Measurements from ENCODE around the gene USP2. TPM values are rescaled to one million over a fixed set of nuclear protein-coding genes. Genes with fewer than 3 reads are reported as not detected.

USP2 gene
- 1.1 and 11.3 TPM in 2 replicates for total RNA-seq

GRCh38 chr11:119381181-119381988, at the start of gene USP2:
Gene USP2, minus strand, starts transcription at chr11:119381690. Its CDS starts 8,210 bp downstream, at chr11:119373480.

GRCh38 chr11:119422809-119423508, 41.5 kb upstream of the USP2 start, which contains the start of gene THY1:
Gene THY1, minus strand, starts transcription at chr11:119423172. Its CDS starts 2,267 bp downstream, at chr11:119420905.

GRCh38 chr11:119346605-119347004, 34.9 kb downstream of the USP2 start, which contains the start of gene MFRP:
Gene MFRP, minus strand, starts transcription at chr11:119346705. Its CDS starts 192 bp downstream, at chr11:119346513.

DNA sequence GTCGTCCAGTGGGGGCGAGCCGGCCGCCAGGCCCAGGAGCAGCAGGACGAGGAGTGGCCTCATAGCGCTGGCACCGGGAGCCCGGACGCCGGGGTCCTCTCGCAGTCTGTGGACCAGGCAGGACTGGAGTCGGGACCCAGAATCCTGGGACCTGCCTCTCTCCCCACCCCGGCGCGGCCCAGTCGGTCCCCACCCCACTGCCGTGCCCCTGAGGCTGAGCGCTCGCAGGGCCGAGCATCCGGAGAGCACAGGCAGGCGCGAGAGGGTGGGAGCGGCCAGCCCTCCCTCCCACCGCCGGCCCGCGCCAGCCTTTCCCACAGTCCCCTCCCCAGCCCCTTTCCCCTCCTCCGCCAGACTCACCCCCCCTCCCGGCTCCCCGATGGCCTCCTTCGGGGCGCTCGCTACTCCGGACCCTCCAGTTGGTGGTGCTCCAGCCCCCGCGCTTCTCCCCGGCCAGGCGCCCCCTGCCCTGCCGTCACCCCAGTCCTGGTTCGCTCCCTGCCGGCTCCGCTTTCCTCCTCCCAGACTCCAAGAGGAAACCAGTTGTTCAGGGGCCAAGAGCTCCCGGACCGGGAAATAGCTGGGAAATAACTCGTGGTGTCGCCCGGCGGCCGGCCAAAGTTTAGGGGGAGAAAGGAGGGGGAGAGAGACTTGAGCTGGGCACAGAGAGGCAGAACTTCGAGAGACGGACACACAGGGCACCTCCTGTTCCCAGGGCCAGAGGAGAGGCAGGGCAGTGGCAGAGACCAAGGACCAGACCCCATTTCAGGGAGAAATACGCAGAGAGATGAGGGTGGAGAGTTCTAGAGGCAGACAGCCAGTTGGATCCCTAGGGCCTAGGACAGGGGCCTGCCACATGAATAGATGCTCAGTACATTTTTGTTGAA, 40.9 kb downstream of the USP2 start, which contains the start of gene C1QTNF5:
Gene C1QTNF5 (minus strand): TSS at position 549 of the 887 bp plus-strand sequence. CDS start 486 bp downstream, at position 63.

GRCh38 chr11:119334174-119334930, 47.1 kb downstream of the USP2 start, which contains the start of gene RNF26:
Gene RNF26, plus strand, starts transcription at chr11:119334527. Its CDS starts 596 bp downstream, at chr11:119335123.

DNA sequence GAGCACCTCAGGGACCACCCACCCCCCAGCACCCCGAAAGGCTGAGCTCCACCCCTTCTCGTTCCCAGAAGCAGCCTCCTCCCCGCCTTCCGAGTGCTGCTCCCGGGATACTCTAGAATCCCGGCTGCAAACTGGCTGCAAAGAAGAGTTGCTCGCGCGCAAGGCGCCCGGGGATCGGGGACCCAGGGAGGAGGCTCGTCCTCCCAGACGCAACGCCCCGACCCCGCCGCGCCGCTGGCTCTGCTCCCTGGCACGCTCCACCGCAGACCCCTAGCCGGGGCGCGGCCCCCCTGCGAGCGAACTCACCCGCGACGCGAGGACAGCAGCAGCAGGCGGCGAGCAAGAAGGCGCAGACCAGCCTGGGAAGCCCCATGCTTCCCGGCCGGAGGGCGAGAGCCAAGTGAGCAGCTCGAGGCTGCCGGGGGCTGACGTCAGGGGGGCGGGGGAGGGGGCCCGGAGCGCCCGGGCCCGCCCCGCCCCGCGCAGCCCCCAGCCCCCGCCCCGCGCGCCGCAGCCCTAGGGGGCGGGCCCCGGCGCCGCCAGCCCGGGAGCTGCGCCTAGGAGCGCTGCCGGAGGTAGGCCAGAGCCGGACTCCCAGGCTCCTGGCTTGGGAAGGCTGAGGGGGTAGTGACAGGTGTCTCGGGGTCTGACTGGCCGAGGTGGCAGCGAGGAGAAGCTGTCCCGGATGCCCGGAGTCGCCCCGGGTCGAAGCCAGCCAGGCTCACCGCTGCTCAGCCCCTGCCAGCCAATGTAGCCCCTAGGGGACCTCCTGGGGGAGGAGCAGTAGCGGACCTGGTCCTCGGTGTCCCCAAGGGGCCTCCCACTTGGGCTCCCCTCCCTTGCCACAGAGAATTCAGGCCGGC, 64.5 kb downstream of the USP2 start, which contains the start of gene MCAM:
Gene MCAM (minus strand): TSS at position 402 of the 863 bp plus-strand sequence. CDS start 29 bp downstream, at position 373.

Other genes starting within 250 kb of the USP2 start
- gene ABCG4, start 232.6 kb downstream of the USP2 start, total RNA-seq = 0.49 and 1.1 TPM in 2 replicates
- gene NLRX1, start 213.0 kb downstream of the USP2 start, total RNA-seq = 19.1 and 25.4 TPM in 2 replicates
- 0.25 TPM in 1 of 2 replicates, not detected in the other for gene NHERF4, start 196.2 kb downstream of the USP2 start, total RNA-seq
- 11.9 and 14.0 TPM in 2 replicates for gene CBL, start 175.4 kb downstream of the USP2 start, total RNA-seq
- 304 and 613 TPM in 2 replicates for gene MCAM, start 64.6 kb downstream of the USP2 start, total RNA-seq
- 21.7 and 39.4 TPM in 2 replicates for gene RNF26, start 47.2 kb downstream of the USP2 start, total RNA-seq
- 1.6 and 8.5 TPM in 2 replicates for gene C1QTNF5, start 40.8 kb downstream of the USP2 start, total RNA-seq
- gene MFRP, start 35.0 kb downstream of the USP2 start, total RNA-seq = not detected in 2 replicates
- gene THY1, start 41.5 kb upstream of the USP2 start, total RNA-seq = 144 and 380 TPM in 2 replicates

Data from mesangial cell (primary cell).